Transverse colon (tissue), 4 donors: Measurements from ENCODE around the gene KYNU. TPM values are rescaled to one million over a fixed set of nuclear protein-coding genes. Genes with fewer than 3 reads are reported as not detected.

Experiments used
- DNase-seq: peaks from one replicate; pipeline ENCODE4 v3.0.0-alpha.2; 2019
- H3K27ac ChIP-seq, 4 donors: fragments of 200-600 bp; sonication (generic); 2 replicates each; pipeline ENCODE4 v1.5.1; 2016 to 2018; ENCODE audit warnings: inconsistent platforms in 4 of 4
- H3K27me3 ChIP-seq: fragments of 200-600 bp; sonication (generic); 2 replicates; pipeline ENCODE4 v1.5.1; 2017; ENCODE audit warnings: inconsistent platforms
- H3K36me3 ChIP-seq, 4 donors: fragments of 200-600 bp; sonication (generic); 2 replicates each; pipeline ENCODE4 v1.5.1; 2017 to 2019; ENCODE audit warnings: inconsistent platforms in 4 of 4
- H3K4me1 ChIP-seq, 4 donors: fragments of 200-600 bp; sonication (generic); 2 replicates each; pipeline ENCODE4 v1.5.1; 2017 to 2020; ENCODE audit warnings: inconsistent platforms in 4 of 4
- H3K4me3 ChIP-seq, 4 donors: fragments of 200-600 bp; sonication (generic); 1 replicate in 1 of 4; 2 replicates in 3 of 4; pipeline versions ENCODE4 v1.5.1 to v1.6.1; 2017 to 2019; ENCODE audit warnings: inconsistent platforms in 4 of 4
- H3K9me3 ChIP-seq, 2 donors: fragments of 200-600 bp; sonication (generic); 2 replicates each; pipeline ENCODE4 v1.5.1; 2017 to 2019; ENCODE audit warnings: inconsistent platforms in 2 of 2
- EP300 ChIP-seq: sonication (generic); formaldehyde crosslinking; IDR thresholded peaks from one replicate; pipeline ENCODE4 v1.6.1; 2017; ENCODE audit warnings: antibody characterized with exemption, low read depth
- POLR2A ChIP-seq: fragments of 450-650 bp; IDR thresholded peaks from one replicate; pipeline ENCODE4 v1.6.1; 2016; ENCODE audit warnings: antibody characterized with exemption, mild to moderate bottlenecking, moderate library complexity
- POLR2AphosphoS5 ChIP-seq, 3 donors: sonication (generic); formaldehyde crosslinking; IDR thresholded peaks; one replicate each; pipeline ENCODE4 v1.6.1; 2016; ENCODE audit warnings: antibody characterized with exemption in 3 of 3
- WGBS, 2 donors: methylation state at CpG; one replicate each; pipeline ENCODE4 v1.1.5; 2018; ENCODE audit warnings: low coverage in 1 of 2; 5-methylcytosine and 5-hydroxymethylcytosine counted together
- in situ Hi-C, 4 donors: fragments of 200-750 bp; cut with MboI; loops; one replicate each; pipeline versions ENCODE4 v1.15.0 to v1.15.1; 2017; ENCODE audit warnings: low sequenced_read_pairs in 3 of 4, low pct_ligation_motif_present in 1 of 4, low pct_unique_long_range_greater_than_20kb in 1 of 4
- intact Hi-C: fragments of 100-400 bp; cut with DNase I; formaldehyde crosslinking; loops from one replicate; pipeline ENCODE4 v1.15.1; 2023; ENCODE audit warnings: low total_unique reads
- total RNA-seq, 4 donors: library from RNA; depleted of rRNA; stranded (reverse); fragments of >200 nt; gene quantifications; one replicate each; pipeline ENCODE4 v1.1.0, GENCODE V29; 2016
- TF ChIP-seq, protein P1 (sequence below), 5 experiments: fragments of 200-600 bp in 3 of 5; fragments of 450-650 bp in 2 of 5; sonication (generic) in 3 of 5; IDR thresholded peaks; 1 replicate in 2 of 5; 2 replicates in 3 of 5; pipeline ENCODE4 v1.5.1; 2016 to 2017; ENCODE audit warnings: antibody characterized with exemption in 5 of 5, inconsistent platforms in 3 of 5, mild to moderate bottlenecking in 2 of 5, moderate library complexity in 1 of 5

KYNU gene
- total RNA-seq, 4 donors from 2014 or later: 1.2 to 4.6 TPM; not detected in 2

DNA sequence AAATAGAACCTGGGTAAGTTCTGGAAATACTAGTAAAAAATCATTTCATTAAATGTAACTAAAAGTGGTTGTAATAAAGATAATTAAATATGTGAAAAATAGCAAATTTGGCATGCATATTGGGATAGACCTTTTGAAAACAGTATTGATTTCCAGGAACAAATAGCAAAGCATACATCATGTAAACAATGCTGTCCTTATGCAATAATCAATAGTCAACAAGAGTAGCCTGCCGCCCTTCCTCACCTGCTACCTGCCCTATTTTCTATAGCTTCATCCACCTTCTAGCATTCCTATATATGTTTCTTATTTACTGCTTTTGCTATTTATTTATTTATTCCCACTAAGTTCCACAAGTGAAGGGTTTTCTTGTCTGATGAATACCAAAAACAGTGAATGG lies 35.1 kb upstream of the KYNU start:
- no peak for DNase-seq
- Histone ChIP-seq H3K27ac (no peak overlapping the region), H3K4me1 (no peaks in the 10 kb centered on the region), H3K4me3 (no peak overlapping the region), H3K27me3 (no peaks in the 10 kb centered on the region), H3K9me3 (no peaks in the 10 kb centered on the region), H3K36me3 (no peaks in the 10 kb centered on the region)
- no peak for TF ChIP-seq POLR2AphosphoS5 (IDR thresholded peaks at IDR 0.05)
- TF ChIP-seq, protein P1, sequence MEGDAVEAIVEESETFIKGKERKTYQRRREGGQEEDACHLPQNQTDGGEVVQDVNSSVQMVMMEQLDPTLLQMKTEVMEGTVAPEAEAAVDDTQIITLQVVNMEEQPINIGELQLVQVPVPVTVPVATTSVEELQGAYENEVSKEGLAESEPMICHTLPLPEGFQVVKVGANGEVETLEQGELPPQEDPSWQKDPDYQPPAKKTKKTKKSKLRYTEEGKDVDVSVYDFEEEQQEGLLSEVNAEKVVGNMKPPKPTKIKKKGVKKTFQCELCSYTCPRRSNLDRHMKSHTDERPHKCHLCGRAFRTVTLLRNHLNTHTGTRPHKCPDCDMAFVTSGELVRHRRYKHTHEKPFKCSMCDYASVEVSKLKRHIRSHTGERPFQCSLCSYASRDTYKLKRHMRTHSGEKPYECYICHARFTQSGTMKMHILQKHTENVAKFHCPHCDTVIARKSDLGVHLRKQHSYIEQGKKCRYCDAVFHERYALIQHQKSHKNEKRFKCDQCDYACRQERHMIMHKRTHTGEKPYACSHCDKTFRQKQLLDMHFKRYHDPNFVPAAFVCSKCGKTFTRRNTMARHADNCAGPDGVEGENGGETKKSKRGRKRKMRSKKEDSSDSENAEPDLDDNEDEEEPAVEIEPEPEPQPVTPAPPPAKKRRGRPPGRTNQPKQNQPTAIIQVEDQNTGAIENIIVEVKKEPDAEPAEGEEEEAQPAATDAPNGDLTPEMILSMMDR (IDR thresholded peaks at IDR 0.05): no peak
- intact Hi-C loops: no loop called here
- 90 to 100% methylated on average over 1 of the region's 1 CpG for WGBS, 2 donors
- in situ Hi-C loops: no loop called here

- DNase-seq: no peak
- H3K4me3 ChIP-seq: no peak overlapping the region
- H3K4me1 ChIP-seq: no peaks in the 10 kb centered on the region
- TF ChIP-seq, protein P1 (IDR thresholded peaks at IDR 0.05): no peak
- no peaks in the 10 kb centered on the region for H3K27me3 ChIP-seq
- in situ Hi-C loops: no loop called here
- intact Hi-C loops: no loop called here
- no peak overlapping the region for H3K27ac ChIP-seq
- no peaks in the 10 kb centered on the region for H3K9me3 ChIP-seq
- 68 to 86% methylated on average over 2 of the region's 2 CpGs for WGBS, 2 donors
- no peaks in the 10 kb centered on the region for H3K36me3 ChIP-seq
Observed at GRCh38 chr2:142843731-142844130, 33.7 kb upstream of the KYNU start.

DNA sequence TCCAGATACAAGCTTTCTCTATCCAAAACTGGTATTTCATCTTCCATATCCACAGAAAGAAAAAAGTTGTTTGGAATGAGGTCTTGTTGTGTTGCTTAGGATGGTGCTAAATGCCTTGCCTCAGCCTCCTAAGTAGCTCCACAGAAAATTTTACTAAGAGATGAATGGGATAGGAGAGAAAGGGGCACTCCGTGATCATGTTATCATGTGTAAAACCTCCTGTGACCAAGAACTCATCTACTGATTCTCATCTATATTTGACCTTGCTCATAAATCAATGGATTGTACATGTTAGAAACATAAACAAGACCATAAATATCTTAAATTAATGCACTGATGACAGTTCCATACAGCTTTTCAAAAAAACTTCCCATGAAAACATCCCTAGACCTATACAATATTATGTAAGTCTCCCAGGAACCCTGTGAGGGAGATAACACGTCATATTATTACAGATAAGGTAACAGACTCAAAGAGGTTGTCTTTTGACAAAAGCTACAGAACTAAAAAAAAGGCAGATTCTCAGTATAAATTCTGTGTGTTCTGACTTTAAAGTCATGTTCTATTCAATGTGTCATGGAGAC lies 29.3 kb upstream of the KYNU start:
- no peak overlapping the region for H3K27ac ChIP-seq
- no peak overlapping the region for H3K4me3 ChIP-seq
- DNase-seq: no peak
- no peaks in the 10 kb centered on the region for H3K4me1 ChIP-seq
- intact Hi-C loops: no loop called here
- TF ChIP-seq EP300 (no peak), POLR2AphosphoS5 (IDR thresholded peaks at IDR 0.05) (no peak), POLR2A (no peak)
- TF ChIP-seq, protein P1 (IDR thresholded peaks at IDR 0.05): no peak
- WGBS, 2 donors: 76 to 77% methylated on average over 2 of the region's 2 CpGs
- H3K9me3 ChIP-seq: no peaks in the 10 kb centered on the region
- no peaks in the 10 kb centered on the region for H3K27me3 ChIP-seq
- H3K36me3 ChIP-seq: no peaks in the 10 kb centered on the region
- in situ Hi-C loops: no loop called here

DNA sequence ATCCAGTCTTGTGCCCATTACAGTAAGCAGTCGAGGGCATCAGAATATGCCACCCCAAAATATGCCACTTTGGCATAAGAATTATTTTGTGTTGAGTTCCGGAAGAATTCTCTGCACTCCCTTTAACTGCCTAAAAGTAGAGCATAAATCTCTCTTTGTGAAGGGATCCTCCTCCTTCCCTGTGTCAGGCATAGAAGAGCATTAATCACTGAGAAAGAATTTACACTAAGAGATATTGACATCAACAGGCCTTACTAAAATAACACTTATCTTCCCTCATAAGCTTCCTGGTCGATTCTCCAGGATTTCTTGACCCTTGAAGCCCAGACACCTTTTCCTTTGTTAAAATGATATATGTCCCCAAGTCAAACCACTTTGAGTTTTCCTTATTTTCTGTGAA lies 27.6 kb upstream of the KYNU start:
- DNase-seq: no peak
- Histone ChIP-seq H3K27me3 (no peaks in the 10 kb centered on the region), H3K9me3 (no peaks in the 10 kb centered on the region), H3K4me1 (no peaks in the 10 kb centered on the region), H3K36me3 (no peaks in the 10 kb centered on the region), H3K4me3 (no peak overlapping the region), H3K27ac (no peak overlapping the region)
- 55% methylated on average over 3 of the region's 3 CpGs for WGBS, 2 donors
- TF ChIP-seq EP300: no peak
- TF ChIP-seq, protein P1 (IDR thresholded peaks at IDR 0.05): no peak
- TF ChIP-seq POLR2A: no peak
- TF ChIP-seq POLR2AphosphoS5 (IDR thresholded peaks at IDR 0.05): no peak
- in situ Hi-C loops: no loop called here
- intact Hi-C loops: no loop called here
